K562 (cell line): ENCODE data around the gene NRP2. TPM values are rescaled to one million over a fixed set of nuclear protein-coding genes. Genes with fewer than 3 reads are reported as not detected.

Experiments used
- ATAC-seq: fragments of 200-7000 bp; cut with Tn5 transposase; 3 replicates; pipeline ENCODE4 v1.9.1; 2020; ENCODE audit warnings: moderate library complexity
- BruUV-seq: library from RNA; stranded (reverse); fragments of 400-500 nt; replicated peaks from 2 replicates; lab custom pipeline; 2021; lab: Mats Ljungman, UMichigan
- CTCF ChIA-PET: fragments of 300-600 bp; formaldehyde crosslinking; extraction: SDS; loops from one replicate; lab custom pipeline; 2021; ENCODE audit warnings: low intra/inter-chr PET ratio; lab: Yijun Ruan, JAX
- POLR2A ChIA-PET: fragments of 300-600, 350-650 bp; sonication (Branson Sonifier 250); formaldehyde crosslinking; extraction: SDS; loops from one replicate; lab custom pipeline; 2021; ENCODE audit warnings: antibody characterized with exemption, inconsistent platforms; lab: Yijun Ruan, JAX
- DNase-seq, 4 experiments: peaks; one replicate each; pipeline versions ENCODE4 v3.0.0 to v3.0.0-alpha.2; 2011 to 2018; ENCODE audit warnings: low spot score in 3 of 4, mixed read lengths in 3 of 4; ENCODE audit errors: extremely low read depth in 1 of 4
- FAIRE-seq: peaks from 2 replicates; lab custom pipeline; 2011; peaks lifted over from hg19 to GRCh38; lab: Jason Lieb, UNC
- H2AFZ ChIP-seq: 2 replicates; pipeline ENCODE4 v1.6.0; 2011; ENCODE audit warnings: low read depth, low read length, control low read depth, inconsistent platforms
- H3K27ac ChIP-seq: fragments of 200-600 bp; 3 replicates; pipeline ENCODE4 v1.8.0; 2011; ENCODE audit warnings: low read depth, mild to moderate bottlenecking, control low read depth, inconsistent platforms, low read length, moderate library complexity, mixed read lengths; ENCODE audit errors: extremely low read depth
- H3K27me3 ChIP-seq, 2 experiments: fragments of 300-600 bp in 1 of 2; 2 replicates in 1 of 2; 3 replicates in 1 of 2; pipeline versions ENCODE4 v1.6.0 to v1.8.0; 2011; ENCODE audit warnings: inconsistent platforms in 2 of 2, low read length in 2 of 2, mild to moderate bottlenecking in 1 of 2, mixed read lengths in 1 of 2, moderate library complexity in 1 of 2; ENCODE audit not compliant: control insufficient read depth in 2 of 2, insufficient read depth in 2 of 2
- H3K36me3 ChIP-seq: fragments of 300-600 bp; 3 replicates; pipeline ENCODE4 v1.8.0; 2011; ENCODE audit warnings: mild to moderate bottlenecking, low read length, inconsistent platforms; ENCODE audit not compliant: control insufficient read depth, insufficient read depth
- H3K4me1 ChIP-seq, 2 experiments: fragments of 200-600 bp in 1 of 2; replicated peaks in 1 of 2; 2 replicates in 1 of 2; 3 replicates in 1 of 2; pipeline versions ENCODE4 v1.5.1 to v1.8.0; 2011; ENCODE audit warnings: inconsistent platforms in 2 of 2, low read length in 2 of 2, mild to moderate bottlenecking in 1 of 2, mixed read lengths in 1 of 2, moderate library complexity in 1 of 2; ENCODE audit not compliant: control insufficient read depth in 2 of 2, insufficient read depth in 2 of 2
- H3K4me2 ChIP-seq: 2 replicates; pipeline ENCODE4 v1.6.1; 2011; ENCODE audit warnings: low read length, control low read depth, inconsistent platforms, mixed read lengths; ENCODE audit not compliant: insufficient read depth
- H3K4me3 ChIP-seq: fragments of 200-600 bp; sonication (generic), shearing (Covaris generic); 2 replicates; pipeline ENCODE4 v1.5.1; 2016; ENCODE audit warnings: control low read depth, inconsistent platforms
- H3K79me2 ChIP-seq: fragments of 200-600 bp; 3 replicates; pipeline ENCODE4 v1.8.0; 2011; ENCODE audit warnings: low read length, inconsistent platforms; ENCODE audit not compliant: control insufficient read depth, insufficient read depth
- H3K9ac ChIP-seq, 2 experiments: 2 replicates each; pipeline versions ENCODE4 v1.6.0 to v1.6.1; 2011; ENCODE audit warnings: low read depth in 2 of 2, low read length in 2 of 2, control low read depth in 1 of 2, inconsistent platforms in 1 of 2, mild to moderate bottlenecking in 1 of 2, mixed read lengths in 1 of 2; ENCODE audit not compliant: insufficient read depth in 1 of 2
- H3K9me1 ChIP-seq: one replicate; pipeline ENCODE4 v1.6.0; 2011; ENCODE audit warnings: inconsistent platforms, mild to moderate bottlenecking, low read length, moderate library complexity; ENCODE audit not compliant: control insufficient read depth, insufficient read depth
- H3K9me3 ChIP-seq: replicated peaks from 2 replicates; pipeline ENCODE4 v1.5.1; 2011; ENCODE audit warnings: low read depth, low read length, inconsistent platforms; ENCODE audit not compliant: control insufficient read depth, insufficient read depth
- H4K20me1 ChIP-seq: replicated peaks from 2 replicates; pipeline ENCODE4 v1.6.1; 2011; ENCODE audit warnings: low read length, inconsistent platforms, mixed read lengths; ENCODE audit not compliant: control insufficient read depth, insufficient read depth
- CEBPG ChIP-seq, 3 experiments: fragments of 200-800 bp in 1 of 3; sonication (Bioruptor generic) in 1 of 3; sonication (generic) in 1 of 3; formaldehyde crosslinking in 1 of 3; IDR thresholded peaks in 2 of 3; conservative IDR thresholded peaks in 1 of 3; 2 replicates each; pipeline versions ENCODE4 v1.6.1 to v1.8.0; 2016 to 2022; ENCODE audit warnings: missing compliant biosample characterization in 2 of 3, missing genetic modification characterization in 2 of 3, mild to moderate bottlenecking in 1 of 3, missing genetic modification reagents in 1 of 3
- CHD2 ChIP-seq: IDR thresholded peaks from 2 replicates; pipeline ENCODE4 v1.6.1; 2011; ENCODE audit warnings: low read depth, low read length
- CTCFL ChIP-seq: IDR thresholded peaks from 2 replicates; pipeline ENCODE4 v1.6.1; 2011; ENCODE audit warnings: borderline replicate concordance, low read depth, mild to moderate bottlenecking, moderate library complexity, low read length; ENCODE audit not compliant: insufficient read depth, poor library complexity, severe bottlenecking
- EP400 ChIP-seq: fragments of 450-650 bp; IDR thresholded peaks from 2 replicates; pipeline ENCODE4 v1.6.1; 2017; ENCODE audit warnings: antibody characterized with exemption, mild to moderate bottlenecking, moderate library complexity
- HNRNPH1 ChIP-seq: fragments of 200-400 bp; formaldehyde crosslinking; optimal IDR thresholded peaks from 2 replicates; pipeline ENCODE3; 2017; ENCODE audit warnings: low read depth, mild to moderate bottlenecking, low read length, moderate library complexity
- MAFF ChIP-seq: IDR thresholded peaks from 2 replicates; pipeline ENCODE4 v1.6.1; 2012; ENCODE audit warnings: low read length, improper control_type of control experiment
- MXI1 ChIP-seq: IDR thresholded peaks from 2 replicates; pipeline ENCODE4 v1.6.1; 2011; ENCODE audit warnings: low read depth, mild to moderate bottlenecking, improper control_type of control experiment, low read length
- PTBP1 ChIP-seq: fragments of 200-400 bp; formaldehyde crosslinking; IDR thresholded peaks from 2 replicates; pipeline ENCODE4 v1.6.1; 2017; ENCODE audit warnings: low read depth, low read length
- U2AF2 ChIP-seq: fragments of 200-400 bp; formaldehyde crosslinking; optimal IDR thresholded peaks from 2 replicates; pipeline ENCODE3; 2017; ENCODE audit warnings: low read depth, mild to moderate bottlenecking, low read length
- ZBTB8A ChIP-seq: fragments of 450-650 bp; IDR thresholded peaks from 2 replicates; pipeline ENCODE4 v1.6.1; 2018; ENCODE audit warnings: mild to moderate bottlenecking, moderate library complexity; ENCODE audit not compliant: partially characterized antibody
- ZNF239 ChIP-seq: fragments of 250-450 bp; sonication (Bioruptor Pico); IDR thresholded peaks from 2 replicates; pipeline ENCODE4 v1.4.0; 2020; ENCODE audit warnings: mild to moderate bottlenecking
- ZNF24 ChIP-seq: fragments of 450-650 bp; IDR thresholded peaks from 2 replicates; pipeline ENCODE4 v1.6.1; 2016
- WGBS: fragments of 100-300 bp; shearing (Covaris generic); methylation state at CpG from one replicate; pipeline ENCODE4 v1.1.6; 2016; ENCODE audit warnings: low coverage, mixed read lengths; ENCODE audit not compliant: insufficient coverage; ENCODE audit errors: missing lambda C conversion rate; 5-methylcytosine and 5-hydroxymethylcytosine counted together
- in situ Hi-C: fragments of 300-500 bp; cut with MboI; formaldehyde crosslinking; loops from 4 replicates; pipeline ENCODE4 v1.15.0; 2018; ENCODE audit warnings: inconsistent platforms, mixed read lengths
- intact Hi-C: fragments of 100-400 bp; cut with micrococcal nuclease; formaldehyde crosslinking; loops from 2 replicates; pipeline ENCODE4 v1.14.2; 2022
- polyA plus RNA-seq, 8 experiments: library from polyadenylated mRNA; depleted of rRNA in 4 of 8; stranded (reverse) in 5 of 8; unstranded in 3 of 8; fragments of >200 nt; fragmentation: Nextera tagmentation in 2 of 8; fragmentation: Illumina TruSeq in 1 of 8; extraction: Ambion mirVana in 2 of 8; extraction: Trizol in 1 of 8; gene quantifications; 2 replicates each; pipeline versions ENCODE4 v1.2.1 to v1.2.3, GENCODE V29; 2011 to 2014; ENCODE audit warnings: inconsistent platforms in 1 of 8, missing spikeins in 1 of 8
- total RNA-seq, 7 experiments: library from RNA; depleted of rRNA in 6 of 7; stranded (reverse); fragments of >200 nt in 6 of 7; fragmentation: Illumina TruSeq in 2 of 7; extraction: Trizol in 2 of 7; gene quantifications; 2 replicates each; pipeline versions ENCODE4 v1.2.1 to v1.2.3, GENCODE V29; 2011 to 2021; ENCODE audit warnings: low replicate concordance in 1 of 7
- TF ChIP-seq, protein P1 (sequence below): fragments of 250-450 bp; sonication (Bioruptor Pico); IDR thresholded peaks from 2 replicates; pipeline ENCODE4 v1.8.0; 2022; ENCODE audit warnings: inconsistent platforms
- TF ChIP-seq, protein P2 (sequence below), 2 experiments: fragments of 450-650 bp; conservative IDR thresholded peaks; 2 replicates each; pipeline ENCODE4 v1.6.1; 2017; ENCODE audit warnings: mild to moderate bottlenecking in 2 of 2, moderate library complexity in 2 of 2

NRP2 gene
- total and polyA plus RNA-seq, 9 of the 15 experiments (the other 6 are each of a cell fraction or from before 2014, with no cell fraction given) = 0.05 to 0.31 (median 0.15) TPM; not detected in 5

GRCh38 chr2:205733648-205734047 lies 51.3 kb downstream of the NRP2 start:
- Histone ChIP-seq H3K36me3 (no peaks in the 10 kb centered on the region), H3K4me2 (no peak overlapping the region), H3K27ac (no peak overlapping the region), H4K20me1 (no peaks in the 10 kb centered on the region), H3K27me3 (peaks cover 0 to 24% of the 10 kb centered on the region in 2 experiments; a peak in 2 of 5 replicates), H2AFZ (no peak overlapping the region), H3K9ac (no peak overlapping the region), H3K79me2 (no peaks in the 10 kb centered on the region), H3K9me1 (no peaks in the 10 kb centered on the region), H3K4me1 (no peaks in the 10 kb centered on the region; a peak in 1 of 5 replicates), H3K9me3 (no peaks in the 10 kb centered on the region), H3K4me3 (no peak overlapping the region)
- intact Hi-C loops (no loop called here), in situ Hi-C loops (no loop called here)
- BruUV-seq = no TSS peak
- POLR2A ChIA-PET = interaction anchor here (0.5 kb wide), 1 partner anchor 348 kb away, joined by 3 read pairs; no protein-coding TSS in a partner anchor
- 18% methylated on average over 7 of the region's 14 CpGs for WGBS
- FAIRE-seq (no peak), ATAC-seq (no peak), DNase-seq (no peak)
- CTCF ChIA-PET = no interaction called here
- no peak for TF ChIP-seq CHD2
- TF ChIP-seq U2AF2 = no peak
- TF ChIP-seq ZBTB8A = no peak
- TF ChIP-seq HNRNPH1 = no peak
- TF ChIP-seq, protein P1, sequence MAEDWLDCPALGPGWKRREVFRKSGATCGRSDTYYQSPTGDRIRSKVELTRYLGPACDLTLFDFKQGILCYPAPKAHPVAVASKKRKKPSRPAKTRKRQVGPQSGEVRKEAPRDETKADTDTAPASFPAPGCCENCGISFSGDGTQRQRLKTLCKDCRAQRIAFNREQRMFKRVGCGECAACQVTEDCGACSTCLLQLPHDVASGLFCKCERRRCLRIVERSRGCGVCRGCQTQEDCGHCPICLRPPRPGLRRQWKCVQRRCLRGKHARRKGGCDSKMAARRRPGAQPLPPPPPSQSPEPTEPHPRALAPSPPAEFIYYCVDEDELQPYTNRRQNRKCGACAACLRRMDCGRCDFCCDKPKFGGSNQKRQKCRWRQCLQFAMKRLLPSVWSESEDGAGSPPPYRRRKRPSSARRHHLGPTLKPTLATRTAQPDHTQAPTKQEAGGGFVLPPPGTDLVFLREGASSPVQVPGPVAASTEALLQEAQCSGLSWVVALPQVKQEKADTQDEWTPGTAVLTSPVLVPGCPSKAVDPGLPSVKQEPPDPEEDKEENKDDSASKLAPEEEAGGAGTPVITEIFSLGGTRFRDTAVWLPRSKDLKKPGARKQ (CRISPR knock-in tag) = no peak
- TF ChIP-seq, protein P2, sequence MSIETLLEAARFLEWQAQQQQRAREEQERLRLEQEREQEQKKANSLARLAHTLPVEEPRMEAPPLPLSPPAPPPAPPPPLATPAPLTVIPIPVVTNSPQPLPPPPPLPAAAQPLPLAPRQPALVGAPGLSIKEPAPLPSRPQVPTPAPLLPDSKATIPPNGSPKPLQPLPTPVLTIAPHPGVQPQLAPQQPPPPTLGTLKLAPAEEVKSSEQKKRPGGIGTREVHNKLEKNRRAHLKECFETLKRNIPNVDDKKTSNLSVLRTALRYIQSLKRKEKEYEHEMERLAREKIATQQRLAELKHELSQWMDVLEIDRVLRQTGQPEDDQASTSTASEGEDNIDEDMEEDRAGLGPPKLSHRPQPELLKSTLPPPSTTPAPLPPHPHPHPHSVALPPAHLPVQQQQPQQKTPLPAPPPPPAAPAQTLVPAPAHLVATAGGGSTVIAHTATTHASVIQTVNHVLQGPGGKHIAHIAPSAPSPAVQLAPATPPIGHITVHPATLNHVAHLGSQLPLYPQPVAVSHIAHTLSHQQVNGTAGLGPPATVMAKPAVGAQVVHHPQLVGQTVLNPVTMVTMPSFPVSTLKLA (conservative IDR thresholded peaks at IDR 0.05) = no peak
- TF ChIP-seq MAFF = no peak
- TF ChIP-seq ZNF24 = no peak
- TF ChIP-seq CTCFL = no peak
- no peak for TF ChIP-seq ZNF239 (CRISPR knock-in tag)
- TF ChIP-seq EP400 = no peak
- no peak for TF ChIP-seq CEBPG (CRISPR knock-in tag; IDR thresholded peaks at IDR 0.05)
- TF ChIP-seq CEBPG (tag; conservative IDR thresholded peaks at IDR 0.05 in 1 of 2, IDR thresholded peaks at IDR 0.05 in 1 of 2) = no peak
- no peak for TF ChIP-seq MXI1
- TF ChIP-seq PTBP1 = no peak
